ENCODE measurements around the gene ATF6B.
"Not testable (repeated sequence)": the region's sequence is repeated elsewhere in the genome, so short reads cannot be mapped to it uniquely, and the experiment has no call there.

The ATF6B gene

DNA sequence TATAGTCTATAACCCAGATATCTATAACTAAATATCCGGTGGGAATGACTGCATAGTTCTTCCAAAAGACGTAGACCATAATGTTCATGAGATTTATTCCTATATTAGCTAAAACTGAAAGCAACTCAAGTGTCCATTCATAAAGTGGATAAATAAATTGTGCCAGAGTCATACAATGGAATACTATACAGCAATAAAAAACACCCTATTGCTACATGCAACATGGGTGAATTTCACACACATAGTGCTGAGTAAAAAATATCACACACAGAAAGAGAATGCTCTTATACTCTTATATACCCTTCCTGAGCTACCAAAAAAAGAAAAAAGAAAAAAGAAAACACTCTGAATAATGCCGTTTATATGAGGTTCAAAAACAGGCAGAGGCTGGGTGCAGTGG lies 25.8 kb downstream of the ATF6B start:
- no peak for DNase-seq

DNA sequence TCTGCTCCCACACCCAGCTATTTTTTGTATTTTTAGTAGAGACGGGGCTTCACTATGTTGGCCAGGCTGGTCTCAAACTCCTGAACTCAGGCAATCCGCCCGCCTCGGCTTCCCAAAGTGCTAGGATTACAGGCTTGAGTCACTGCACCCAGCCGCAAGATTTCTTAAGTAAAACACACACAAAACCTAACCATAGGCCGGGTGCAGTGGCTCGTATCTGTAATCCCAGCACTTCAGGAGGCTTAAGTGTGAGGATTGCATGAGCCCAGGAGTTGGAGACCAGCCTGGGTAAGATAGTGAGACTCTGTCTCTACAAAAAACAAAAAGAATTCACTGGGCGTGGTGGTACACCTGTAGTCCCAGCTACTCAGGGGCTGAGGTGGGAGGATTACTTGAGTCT lies 27.8 kb downstream of the ATF6B start:
- not testable (repeated sequence) for DNase-seq

DNA sequence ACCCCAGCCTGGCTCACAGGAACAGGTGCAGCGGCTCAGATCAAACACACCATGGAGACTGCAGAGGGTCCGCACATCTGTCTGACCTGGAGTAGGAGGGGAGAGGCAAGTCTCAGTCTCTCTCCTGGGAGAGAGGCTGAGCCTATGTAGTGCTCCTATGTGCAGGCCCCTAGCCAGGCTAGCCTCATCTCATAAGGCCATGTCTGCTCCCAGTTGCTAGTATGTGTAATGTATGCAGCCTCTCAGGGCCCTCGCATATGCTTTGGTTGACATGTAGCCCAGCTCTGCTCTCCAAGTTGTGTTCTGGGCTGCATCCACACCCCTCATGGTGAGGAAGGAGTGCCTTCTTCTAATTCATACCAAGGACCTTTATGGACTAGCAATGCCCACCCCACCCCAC lies 30.7 kb downstream of the ATF6B start:
- no peak for DNase-seq

DNA sequence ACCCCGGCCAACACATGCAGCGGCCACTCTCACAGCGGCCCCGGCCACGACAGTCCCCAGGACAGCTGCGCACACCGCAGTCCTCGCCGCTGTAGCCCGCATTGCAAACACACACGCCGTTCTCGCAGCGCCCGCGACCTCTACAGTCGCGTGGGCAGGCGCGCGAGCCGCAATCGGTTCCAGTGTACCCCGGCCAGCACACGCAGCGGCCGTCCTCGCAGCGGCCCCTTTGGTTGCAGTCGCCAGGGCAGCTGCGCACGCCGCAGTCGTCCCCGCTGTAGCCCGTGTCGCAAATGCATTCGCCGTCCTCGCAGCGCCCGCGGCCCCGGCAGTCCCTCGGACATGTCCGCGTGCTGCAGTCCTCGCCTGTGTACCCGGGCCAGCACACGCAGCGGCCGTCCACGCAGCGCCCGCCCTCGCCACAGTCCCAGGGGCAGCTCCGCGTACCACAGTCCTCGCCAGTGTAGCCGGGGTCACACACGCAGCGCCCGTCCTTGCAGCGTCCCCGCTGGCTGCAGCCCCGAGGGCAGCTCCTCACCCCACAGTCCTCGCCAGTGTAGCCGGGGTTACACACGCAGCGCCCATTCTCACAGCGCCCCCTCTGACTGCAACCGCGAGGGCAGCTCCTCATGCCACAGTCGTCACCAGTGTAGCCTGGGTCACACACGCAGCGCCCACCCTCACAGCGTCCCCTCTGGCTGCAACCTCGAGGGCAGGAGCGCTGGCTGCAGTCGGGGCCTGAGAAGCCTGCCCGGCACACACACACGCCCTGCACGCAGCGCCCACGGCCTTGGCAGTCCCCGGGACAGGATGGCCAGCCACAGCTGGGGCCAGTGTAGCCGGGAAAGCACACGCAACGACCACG lies 31.4 kb downstream of the ATF6B start:
- DNase-seq: no peak

DNA sequence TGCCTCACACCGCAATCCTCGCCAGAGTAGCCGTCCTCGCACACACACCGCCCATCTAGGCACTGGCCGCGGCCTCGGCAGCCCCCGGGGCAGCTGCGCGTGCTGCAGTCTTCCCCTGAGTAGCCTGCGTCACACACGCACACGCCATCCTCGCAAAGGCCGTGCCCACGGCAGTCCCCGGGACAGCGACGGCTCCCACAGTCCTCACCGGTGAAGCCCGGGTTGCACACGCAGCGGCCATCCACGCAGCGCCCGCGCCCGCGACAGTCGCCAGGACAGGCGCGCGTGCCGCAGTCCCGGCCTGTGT lies 32.0 kb downstream of the ATF6B start:
- no peak for DNase-seq

DNA sequence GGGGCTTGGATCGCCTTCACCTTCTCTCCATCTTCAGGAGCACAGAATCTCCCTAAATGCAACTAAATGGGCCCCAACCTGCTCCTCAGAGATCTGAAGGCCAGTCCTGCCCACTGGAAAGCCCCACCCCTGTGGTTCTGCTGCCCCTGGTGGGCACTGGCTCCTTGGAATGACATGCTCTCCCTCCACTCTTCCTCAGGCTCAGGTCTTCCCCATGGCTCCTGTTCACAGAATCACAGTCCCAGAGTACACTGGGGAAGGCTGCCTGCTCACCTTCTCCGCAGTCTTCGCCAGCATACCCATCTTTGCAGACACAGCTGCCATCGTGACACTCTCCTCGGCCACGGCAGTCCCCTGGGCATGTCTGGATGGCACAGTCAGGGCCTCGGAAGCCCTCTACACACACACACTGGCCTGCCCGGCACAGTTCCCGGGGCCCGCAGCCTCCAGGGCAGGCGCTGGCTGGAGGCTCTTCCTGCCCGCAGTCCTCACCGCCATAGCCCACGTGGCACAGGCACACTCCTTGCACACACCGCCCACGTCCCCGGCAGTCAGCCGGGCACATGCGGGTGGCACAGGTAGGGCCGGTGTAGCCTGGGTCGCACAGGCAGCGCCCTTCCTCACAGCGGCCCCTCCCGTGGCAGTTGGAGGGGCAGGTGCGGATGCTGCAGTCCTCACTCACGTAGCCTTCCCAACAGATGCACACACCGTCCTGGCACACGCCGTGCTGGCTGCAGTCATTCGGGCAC lies 32.5 kb downstream of the ATF6B start:
- no peak for DNase-seq

DNA sequence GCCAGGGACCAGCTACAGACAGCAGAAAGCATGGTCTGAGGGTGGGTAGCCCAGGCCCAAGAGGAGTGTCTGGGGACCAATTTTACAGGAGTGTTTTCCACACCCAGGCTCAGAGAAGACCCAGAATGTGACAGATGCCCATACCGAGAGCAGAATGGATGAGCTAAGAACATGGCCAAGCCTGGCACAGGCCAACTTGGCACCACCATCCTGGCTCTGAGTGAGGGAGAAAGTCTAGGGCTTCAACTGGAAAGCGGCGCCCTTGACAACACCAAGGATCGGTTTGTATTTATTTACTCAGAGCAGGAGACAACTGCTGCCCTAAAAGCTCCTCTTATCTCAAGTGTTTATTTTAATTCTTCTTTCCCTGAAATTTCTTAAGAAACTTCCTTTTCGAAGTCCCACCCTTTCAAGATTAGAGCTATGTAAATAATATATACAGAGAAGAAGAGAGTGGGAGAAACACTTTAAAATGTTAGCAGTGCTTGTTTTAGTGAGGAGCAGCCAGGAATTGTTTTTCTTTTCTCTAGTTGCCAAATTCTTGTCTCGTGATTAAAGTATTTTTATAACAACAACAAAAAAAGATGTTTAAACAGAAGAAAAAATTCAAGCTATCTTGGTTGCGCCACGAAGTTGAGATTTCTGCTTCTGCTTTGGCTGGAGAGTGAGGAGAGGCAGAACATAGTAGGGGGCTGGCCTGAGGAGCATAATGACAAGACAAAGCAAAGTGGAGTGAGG lies 35.1 kb downstream of the ATF6B start:
- peak in 1 of 2 donors; percentile 9 for DNase-seq

DNA sequence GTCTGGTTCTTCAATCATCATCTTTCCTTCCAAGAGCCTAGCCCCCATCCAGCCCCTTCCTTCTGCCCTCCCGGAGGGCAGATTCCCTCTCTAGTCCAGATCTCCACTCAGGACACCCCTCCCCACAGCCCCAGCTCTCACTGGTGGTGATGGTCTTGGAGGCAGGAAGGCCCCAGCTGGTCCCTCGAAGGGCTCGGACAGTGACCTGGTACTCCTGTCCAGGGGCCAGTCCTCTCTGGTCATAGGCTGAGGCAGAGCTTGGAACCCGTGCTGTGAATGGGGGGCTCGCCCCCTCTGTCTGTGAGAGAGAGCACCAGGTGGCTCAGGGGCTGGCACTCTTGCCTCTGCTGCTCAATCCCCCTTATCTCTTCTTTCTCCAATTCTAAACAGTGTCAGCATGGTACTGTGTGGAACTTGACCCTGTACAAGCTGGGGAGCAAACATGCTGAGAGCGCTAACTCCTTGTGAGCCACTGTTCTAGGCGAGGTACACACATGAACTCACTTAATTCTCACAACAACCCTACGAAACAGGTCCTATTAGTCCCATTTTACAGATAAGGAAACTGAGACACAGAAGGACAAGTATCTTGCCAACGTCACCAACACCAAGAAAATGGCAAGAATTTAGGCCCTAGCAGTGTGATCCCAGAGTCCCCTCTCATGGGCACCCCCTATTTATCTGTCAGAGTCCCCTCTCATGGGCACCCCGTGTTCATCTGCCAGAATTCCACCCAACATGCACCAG lies 38.8 kb downstream of the ATF6B start:
- no peak for DNase-seq

DNA sequence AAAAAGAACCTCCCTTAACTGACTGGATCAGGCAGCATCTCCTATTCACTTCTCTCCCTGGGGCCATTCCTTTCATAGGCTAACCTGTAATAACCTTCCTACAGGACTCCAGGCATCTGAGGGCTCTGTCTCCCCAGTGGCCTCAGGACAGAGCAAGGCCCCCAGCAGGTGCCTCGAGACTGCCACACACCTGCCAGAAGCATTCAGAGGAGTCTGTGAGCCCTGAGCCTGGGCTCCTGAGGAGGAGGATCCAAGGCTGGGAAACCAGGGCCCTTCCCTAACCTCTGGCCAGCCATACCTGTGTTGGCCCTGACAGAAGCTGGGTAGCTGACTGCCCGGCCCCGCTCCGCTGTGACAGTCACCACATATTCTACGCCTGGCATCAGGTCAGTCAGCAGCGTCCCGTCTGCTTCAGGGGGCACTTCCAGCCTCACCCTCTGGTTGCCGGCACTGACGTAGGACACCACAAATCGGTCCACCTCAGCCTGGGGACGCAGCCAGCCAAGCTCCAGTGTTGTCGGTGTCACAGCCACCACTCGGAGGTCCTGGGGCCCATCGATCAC lies 39.5 kb downstream of the ATF6B start:
- no peak for DNase-seq

DNA sequence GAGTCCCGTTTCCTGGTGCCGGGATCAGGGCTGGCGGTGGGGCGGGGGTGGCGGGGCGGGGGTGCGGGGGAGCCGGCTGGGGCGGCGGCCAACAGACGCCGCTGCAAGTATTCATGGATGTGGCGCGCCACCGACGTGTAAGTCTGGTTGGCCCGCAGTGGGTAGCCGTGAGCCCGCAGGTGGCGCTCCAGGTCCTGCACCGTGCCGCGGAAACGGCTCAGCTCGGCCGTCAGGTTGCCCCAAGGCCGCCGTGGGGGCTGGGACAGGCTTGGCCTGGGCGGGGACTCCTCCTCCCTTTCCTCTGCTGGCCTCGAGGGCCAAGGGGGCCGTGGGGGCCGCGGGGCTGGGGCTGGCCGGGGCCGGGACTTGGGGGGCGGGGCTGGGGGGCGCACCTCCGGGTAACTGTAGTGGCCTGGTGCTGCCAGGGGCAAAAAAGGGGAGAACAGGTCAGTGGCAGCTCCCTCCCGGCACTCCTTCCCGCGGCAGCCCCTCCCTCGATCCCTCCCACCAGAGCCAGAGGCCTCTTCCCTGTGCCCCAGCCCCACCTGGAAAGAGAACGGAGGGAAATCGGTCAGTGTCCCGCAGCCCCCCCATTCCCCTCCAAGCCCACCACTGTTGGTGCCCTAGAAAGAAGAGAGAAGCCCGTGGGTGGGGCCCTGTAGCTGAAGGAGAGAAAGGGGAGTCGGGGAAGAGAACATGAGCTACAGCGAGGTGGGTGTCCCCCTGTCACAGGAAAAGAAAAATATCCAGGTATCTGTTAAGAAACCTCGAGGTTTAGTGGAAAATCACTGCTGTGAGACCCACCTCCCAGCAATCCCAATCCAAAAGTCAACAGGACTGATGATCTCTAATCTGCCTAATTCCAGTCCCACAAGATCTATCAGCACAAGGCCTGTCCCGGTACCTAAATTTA lies 40.2 kb downstream of the ATF6B start:
- DNase-seq: no peak

DNA sequence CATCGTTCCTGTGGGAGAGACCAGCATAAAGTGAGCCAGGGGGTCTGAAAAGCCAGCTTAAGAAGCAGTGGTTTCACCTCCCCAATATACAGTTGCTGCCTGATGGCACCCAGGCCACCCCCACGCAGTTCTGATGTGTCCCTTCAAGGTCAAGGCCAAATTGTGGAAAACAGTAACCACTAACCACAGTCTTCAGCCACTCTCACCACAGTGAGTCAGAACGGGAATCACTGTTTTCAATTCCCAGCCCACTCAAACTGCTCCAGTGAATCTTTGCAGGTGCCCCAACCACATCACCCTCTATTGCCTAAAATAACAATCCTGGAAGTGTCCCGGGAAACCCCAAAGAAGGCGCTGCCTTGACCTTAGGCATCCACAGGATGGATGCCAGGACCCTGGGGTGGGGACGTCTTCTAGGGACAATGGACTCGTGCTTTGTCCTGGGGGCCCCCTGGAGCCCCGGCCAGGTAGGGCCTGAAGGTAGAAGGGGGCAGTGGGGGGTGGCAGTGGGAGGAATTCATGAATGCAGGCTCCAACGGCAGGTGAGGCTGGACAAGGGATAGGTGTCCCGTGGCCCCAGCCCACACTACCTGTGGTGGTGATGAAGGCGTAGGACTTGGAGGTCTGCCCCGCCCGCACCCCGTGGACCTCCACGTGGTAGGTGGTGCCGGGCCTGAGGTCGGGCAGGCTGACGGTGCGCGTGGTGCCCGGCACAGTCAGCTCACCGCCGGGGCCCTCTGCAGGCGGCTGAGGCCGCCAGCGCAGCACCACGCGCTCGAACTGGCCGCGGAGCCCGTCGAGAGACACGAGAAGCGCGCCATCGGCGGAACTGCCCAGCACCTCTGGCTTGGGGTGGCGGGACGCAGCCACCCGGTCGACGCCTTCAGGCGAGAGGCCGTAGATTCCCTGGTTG lies 41.1 kb downstream of the ATF6B start:
- DNase-seq: no peak

DNA sequence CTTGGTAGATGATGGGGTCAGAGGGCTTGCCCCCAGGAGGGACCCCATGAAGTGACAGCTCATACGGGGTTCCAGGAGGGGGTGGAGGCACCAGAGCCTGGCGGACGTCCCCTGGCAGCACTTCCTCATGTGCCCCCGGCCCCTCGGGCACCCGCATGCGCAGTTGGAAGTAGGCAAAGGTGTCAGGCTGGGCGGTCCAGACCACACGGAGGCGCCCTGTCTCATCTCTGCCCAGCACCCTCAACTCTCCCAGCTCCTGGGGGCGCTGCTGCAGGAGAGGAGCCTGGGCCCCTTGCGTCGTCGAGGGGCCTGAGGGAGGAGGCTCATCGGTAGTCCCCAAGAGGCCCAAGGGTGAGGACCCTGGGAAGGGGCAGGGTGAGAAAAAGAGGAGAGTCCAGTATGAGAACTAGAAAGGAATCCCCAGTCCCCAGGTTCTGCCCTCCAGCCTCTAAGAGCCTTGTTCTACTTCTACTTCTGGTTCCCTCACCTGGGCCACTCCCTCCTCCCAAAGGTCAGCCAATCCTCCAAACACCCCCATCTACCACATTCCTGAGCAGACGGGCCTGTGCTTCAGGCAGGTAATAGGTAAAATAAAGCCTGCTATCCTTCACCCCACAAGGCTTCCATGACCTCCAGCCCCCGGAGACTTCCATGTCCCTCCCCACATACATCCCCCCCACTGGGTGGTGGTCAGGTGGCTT lies 42.1 kb downstream of the ATF6B start:
- DNase-seq: no peak

DNA sequence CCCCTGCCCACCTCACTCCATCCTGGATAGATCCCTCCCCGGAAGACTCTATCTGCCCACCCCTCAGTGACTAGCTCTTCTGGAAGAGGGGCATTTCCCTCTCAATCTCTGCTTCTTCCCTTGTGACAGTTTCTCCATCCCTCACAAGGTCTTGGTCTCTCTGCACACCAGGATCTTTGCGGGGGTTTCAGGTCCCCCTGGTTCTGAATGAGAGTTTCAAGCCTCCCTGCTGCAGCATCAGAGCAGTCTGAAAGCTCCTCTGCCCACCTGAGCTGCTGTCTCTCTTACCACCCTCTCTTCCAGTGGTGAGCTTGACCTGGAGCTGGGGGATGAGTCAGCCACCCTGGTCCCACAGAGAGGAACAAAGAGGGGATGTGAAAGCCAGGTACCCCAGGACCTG lies 43.3 kb downstream of the ATF6B start:
- no peak for DNase-seq

DNA sequence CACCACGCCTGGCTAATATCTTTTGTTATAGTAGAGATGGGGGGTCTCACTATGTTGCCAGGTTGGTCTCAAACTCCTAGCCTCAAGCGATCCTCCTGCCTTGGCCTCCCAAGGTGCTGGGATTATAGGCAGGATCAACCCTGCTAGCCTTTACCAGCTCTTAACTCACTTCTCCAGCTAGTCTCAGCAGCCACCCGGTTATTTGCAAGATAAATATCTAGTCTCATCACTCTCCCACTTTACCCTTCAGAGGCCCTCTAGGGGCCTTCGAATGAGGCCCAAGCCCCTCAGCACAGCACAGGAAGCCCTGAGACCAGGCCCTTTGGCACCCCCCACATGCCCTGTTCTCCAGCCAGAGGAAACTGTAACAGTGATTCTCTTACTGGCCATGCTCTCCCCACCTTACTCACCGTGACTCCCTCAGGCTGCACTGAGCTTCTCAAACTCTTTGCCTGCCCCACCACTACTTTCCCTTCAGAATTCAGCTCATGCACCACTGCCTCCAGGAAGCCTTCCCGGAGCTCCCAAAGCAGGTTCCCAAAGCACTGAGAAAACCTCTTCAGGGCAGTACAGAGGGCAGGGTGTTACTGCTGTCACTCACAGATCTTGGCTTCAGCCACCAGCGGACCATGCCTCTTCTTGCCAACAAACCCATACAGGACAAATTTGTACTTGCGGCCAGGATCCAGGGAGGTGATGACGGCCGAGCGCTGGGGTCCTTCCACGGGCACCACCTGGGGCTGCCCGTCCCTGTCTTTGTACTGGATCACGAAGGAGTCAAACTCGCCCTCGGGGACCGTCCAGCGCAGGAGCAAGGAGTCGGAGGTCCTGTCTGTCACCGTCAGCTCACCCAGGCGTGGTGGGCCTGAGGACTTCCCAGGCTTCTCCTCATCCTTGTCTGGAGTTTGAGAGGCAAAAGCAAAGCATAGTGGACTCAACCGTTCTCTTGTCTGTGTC lies 44.0 kb downstream of the ATF6B start:
- DNase-seq: no peak

DNA sequence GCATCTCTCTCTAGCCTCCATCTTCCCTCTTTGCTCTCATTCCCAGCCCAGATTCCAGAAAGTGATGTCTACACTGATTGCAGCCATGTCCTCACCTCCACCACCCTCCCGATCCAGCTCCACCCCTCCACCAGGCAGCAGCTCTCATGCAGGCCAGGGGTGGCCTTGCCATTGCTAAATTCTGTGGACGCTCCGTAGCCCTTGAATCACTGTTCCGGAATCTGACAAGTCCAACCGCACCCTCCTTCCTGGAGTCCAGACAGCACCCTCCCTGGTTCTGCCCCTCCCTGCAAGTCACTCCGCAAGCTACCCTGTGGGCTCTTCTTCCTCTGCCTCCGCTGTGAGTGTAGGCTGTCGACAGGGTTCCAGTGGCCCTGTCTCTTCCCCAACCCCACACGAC lies 45.1 kb downstream of the ATF6B start:
- no peak for DNase-seq

DNA sequence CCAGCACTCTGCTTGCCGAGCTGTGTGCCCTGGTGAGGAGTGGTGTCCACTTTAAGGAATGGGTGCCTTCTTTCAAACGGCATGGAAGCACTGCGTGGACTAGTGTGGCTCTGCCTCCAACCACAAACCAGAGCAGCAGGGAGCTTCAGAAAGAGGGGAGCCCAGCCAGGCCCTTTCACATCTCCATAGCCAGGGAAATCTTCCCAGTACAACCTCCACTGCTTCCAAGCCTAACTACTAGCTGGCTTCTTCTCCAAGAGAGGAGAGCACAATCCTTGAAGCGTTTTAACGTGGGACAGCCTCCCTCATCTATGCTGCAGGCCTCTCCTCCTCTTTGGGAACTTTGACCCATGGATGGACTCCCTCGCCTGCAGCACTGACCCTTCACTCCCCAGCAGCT lies 45.6 kb downstream of the ATF6B start:
- no peak for DNase-seq

DNA sequence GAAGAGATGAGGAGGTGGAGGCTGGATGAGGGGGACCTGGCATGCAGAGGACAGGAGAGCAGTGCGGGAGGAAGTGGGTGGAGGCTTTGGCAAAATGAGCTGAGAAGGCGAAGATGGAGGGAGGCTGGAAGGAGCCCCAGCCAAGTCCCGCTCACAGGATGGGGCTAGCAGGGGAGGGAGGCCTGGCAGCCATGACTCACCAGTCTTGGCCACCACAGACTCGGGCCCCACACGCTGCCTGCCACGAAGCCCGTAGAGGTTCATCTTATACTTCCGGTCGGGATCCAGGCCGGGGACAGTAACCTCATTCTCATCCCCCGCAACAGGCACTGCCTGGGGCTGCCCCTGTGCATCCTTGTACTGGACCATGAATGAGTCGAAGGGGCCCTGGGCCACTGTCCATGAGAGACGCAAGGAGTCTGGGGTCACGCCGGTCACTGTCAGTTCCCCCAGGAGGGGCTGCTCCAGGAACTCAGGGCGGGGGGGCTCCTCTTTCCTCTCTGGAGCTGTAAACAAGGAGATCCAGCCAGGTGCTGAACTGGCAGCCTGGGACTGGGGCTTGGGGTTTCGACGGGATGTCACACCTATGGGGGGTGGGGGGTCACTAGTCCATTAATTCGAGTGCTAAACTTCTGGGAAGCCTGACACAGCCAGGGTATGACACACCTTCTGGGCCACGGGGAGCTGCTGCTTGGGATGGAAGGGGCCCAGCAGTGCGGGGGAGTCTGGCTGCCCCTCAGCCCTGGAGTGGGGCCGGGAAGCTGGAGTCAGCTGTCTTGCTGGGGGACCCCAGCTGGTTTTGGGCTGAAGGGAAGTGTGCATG lies 46.7 kb downstream of the ATF6B start:
- no peak for DNase-seq

All from hippocampal formation (tissue), 2 donors.